GM12872 (cell line): ENCODE results near the gene C11orf42.

ENCODE experiments used
- CTCF ChIP-seq: IDR thresholded peaks from 3 replicates; pipeline ENCODE4 v1.5.1; 2011; ENCODE audit warnings: low read depth, mild to moderate bottlenecking, low read length, moderate library complexity; ENCODE audit not compliant: insufficient read depth

Gene C11orf42

GRCh38 chr11:6197466-6198200 lies 7.7 kb upstream of the C11orf42 start:
- no peak for TF ChIP-seq CTCF

- no peak for TF ChIP-seq CTCF
Measured at GRCh38 chr11:6199174-6199810, 6.1 kb upstream of the C11orf42 start, which contains the start of gene OR52W1. TSS of gene OR52W1 (plus strand) at chr11:6199224. CDS start at chr11:6199224, 0 bp downstream.

GRCh38 chr11:6200975-6201374 lies 4.4 kb upstream of the C11orf42 start:
- no peak for TF ChIP-seq CTCF

GRCh38 chr11:6201481-6201880 lies 3.9 kb upstream of the C11orf42 start:
- no peak for TF ChIP-seq CTCF

GRCh38 chr11:6202041-6202440 lies 3.3 kb upstream of the C11orf42 start:
- TF ChIP-seq CTCF = no peak

GRCh38 chr11:6203327-6203726 lies 2.0 kb upstream of the C11orf42 start:
- no peak for TF ChIP-seq CTCF

GRCh38 chr11:6204706-6205105 lies 651 bp upstream of the C11orf42 start:
- no peak for TF ChIP-seq CTCF
